Measurements from ENCODE around the gene HORMAD2.

Gene HORMAD2

DNA sequence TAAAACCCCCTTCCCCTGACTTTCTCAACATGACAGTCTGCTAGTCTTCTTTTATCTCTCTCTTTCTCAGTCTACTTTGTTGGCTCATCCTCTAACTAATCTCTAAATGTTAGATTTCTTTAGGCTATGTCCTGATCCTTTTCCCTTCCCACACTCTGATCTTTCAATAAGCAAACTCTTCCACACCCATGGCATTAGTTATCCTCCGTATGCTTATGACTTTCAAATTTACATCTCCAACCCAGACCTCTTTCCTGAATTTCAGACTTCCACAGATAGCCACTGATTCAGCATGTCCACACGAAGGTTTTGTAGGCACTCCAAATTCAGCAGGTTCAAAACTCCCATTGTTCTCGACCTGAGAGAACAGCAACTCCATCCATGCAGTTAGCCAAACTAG is 90.7 kb downstream of the HORMAD2 start:
- DNase-seq, result no peak

DNA sequence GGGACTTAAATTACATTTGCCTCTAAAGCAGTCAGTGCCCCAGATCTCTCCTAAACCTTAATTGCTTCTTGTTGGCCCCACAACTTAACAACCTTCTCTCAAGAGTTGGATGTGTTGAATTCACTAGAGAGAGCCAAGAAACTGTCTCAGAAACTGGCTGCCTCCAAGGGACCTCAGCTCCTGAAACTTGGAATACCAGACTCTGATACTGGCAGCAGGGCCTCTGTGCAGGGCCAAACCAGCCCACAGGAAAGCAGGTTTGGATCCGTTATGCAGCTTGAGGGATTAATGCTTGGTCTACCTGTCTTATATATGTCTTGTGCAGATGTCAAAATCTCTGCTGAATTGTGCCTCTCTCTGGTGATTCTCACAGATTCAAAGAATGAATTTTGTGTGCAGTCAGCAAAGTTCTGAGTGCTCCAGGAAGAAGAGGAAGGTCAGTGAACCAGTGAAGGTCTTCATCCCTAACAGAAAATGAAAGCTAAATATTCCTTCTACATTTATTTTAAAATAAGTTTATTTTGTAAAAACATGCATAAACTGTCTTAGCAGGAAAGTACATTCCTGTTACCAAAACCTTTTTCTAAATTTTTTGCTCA is 95.5 kb downstream of the HORMAD2 start:
- DNase-seq, result no peak

DNA sequence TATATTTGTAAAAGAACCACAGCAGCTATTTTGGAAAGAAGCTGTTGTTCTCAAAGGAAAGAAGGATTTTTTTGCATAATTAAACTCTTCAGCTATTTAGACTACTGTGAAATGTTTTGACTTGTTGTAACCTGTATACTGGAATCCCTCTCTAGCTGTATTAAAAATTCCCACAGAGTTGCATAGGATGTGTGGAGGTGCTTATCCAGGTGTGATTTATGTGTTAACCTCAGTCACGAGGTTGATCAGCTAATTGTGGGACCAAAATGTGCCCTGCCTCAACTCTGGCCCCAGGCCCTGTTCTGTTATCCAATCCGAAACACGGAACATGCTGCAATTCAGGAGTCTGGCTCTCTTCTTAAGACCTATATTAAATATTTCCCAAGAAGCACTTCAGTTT is 96.2 kb downstream of the HORMAD2 start:
- DNase-seq, result no peak

DNA sequence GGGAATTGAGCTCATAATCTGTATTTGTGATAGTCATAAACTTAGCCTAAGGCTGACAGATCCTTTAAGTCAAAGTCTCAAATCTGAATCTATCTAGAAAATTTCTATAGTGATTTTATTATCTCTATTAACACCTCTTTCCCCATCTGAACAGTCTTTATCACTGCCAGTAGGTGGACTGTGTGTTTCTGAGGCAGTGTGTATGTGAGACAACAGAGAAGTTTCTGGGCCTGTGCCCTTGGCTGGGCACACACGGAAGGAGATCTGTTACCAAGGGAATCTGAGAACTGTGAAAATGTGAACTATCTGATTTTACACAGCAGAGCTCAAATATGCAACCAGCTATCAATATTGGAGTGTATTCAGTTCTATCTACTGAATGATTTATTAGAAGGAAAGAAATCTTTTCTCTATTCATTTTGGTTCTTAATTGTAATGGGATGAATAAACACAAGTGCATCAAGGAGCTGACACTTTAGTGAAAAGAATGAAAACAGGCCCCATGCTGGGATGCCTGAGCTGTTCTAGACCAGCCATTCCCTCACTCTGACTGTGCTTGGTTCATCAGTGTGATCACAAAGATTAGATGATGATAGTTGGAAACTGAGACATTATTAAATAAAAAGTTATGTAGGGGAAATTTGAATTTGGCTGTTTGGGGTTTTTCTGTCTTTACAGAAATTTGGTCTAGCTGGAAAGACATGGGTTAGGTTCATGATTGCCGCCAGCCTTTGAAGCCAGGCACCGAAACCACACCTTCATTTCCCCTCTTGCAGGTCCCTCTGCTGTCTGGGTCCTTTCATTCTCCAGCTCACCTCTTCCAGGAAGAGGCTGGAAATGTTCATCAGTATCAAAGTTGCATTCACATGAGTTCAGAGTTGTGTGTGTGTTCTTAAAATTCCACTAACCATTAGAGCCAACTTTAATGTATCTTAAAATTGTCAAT is 98.2 kb downstream of the HORMAD2 start:
- no peak for DNase-seq

DNA sequence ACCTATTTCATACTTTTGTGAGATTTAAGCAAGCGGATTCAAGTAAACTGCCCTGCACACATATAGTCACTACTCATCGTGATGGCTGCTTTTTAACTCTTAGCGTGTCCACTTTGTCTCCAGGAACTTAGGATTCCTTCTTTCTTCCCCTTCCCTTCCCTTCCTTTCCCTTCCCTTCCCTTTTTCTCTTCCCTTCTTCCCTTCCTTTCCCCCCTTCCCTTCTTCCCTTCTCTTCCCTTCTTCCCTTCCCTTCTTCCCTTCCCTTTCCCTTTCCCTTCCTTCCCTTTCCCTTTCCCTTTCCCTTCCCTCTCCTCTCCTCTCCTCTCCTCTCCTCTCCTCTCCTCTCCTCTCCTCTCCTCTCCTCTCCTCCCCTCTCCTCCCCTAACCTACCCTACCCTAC is 100.4 kb downstream of the HORMAD2 start:
- no peak for DNase-seq

DNA sequence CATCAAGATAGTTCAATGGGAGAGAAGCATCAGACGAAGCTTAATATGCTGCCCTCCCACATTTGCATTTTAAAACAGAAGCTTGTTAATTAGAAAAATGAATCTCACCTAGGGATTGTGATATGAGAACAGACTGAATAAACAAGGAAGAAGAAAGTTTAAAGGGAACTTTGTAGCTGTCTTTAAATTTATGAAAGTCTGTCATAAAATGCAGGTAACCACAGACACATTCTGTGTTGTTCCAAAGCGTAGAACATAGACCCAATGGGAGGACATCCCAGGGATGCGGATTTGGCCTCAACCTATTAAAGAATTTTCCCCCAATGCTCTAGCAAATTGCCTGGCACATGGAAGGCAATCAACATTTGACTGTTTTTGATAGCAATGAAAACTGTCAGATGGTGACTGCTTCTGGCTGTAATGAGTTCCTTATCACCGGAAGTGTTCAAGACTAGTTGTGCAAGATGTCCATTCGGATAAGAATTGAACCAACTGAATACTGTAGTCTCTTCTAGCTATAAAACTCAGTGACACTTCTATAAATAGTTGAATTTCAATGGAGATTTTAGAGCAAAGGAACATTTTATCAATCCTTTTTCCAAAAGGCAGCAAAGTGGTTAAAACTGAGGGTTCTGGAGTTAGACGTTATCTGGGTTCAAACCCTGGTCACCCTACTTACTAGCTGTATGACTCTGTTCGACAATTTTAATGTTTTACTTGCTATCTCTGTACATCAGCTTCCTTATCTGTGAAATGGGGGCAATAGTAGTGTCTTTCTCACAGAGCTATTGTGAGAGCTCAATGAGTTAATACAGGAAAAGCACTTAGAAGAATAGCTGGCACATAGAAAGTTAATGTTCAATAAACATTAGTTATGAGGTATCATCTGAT is 101.4 kb downstream of the HORMAD2 start:
- no peak for DNase-seq

DNA sequence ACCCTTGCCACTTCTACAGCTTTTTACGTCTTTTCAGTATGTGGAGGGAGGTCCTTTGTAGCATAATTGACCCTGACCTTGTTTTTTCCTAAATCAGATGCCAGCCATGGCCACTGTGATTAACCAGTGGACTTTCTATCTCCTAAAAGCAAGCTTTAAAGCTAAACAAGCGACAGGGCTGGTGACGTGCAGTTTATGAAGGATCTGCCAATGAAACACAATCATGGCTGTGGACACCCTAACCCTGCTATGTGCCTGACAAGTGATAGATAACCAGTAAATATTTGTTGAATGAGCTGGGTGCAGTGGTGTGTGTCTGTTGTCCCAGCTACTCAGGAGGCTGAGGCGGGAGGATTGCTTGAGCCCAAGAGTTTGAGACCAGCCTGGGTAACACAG is 102.1 kb downstream of the HORMAD2 start:
- no peak for DNase-seq

DNA sequence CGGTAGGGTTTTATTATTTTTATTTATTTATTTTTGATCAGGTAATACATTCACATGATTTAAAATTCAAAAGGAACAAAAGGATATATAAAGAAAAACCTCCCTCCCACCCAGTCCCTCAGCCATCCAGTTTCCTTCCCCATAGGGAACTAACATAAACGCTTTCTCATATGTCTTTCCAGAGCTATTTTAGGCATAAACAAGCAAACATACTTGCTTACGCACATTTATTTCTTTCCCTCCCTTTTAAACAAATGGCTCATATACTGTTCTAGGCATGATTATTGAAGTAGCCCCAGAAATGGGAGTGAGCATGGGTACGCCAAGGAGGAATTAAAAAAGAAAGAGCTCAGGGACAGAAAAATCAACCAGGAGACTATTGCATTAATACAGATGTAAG is 102.6 kb downstream of the HORMAD2 start:
- DNase-seq, result no peak

DNA sequence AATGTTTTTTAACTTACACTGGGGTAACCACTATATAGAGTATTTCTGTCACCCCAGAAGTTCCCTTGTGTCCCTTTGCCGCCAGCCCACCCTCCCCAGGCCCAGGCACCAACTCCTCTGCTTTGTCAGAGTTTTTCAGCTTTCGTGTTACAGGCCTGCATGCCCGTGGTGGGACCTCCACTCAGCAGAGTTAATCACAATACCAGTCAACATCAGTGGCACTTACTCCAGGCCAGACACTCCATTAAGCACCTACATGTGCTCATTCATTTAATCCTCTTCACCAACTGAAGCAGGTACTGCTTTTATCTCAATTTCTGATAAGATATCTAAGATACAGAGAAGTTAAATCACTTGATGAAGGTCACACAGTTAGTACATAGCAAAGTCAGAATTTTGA is 103.0 kb downstream of the HORMAD2 start:
- no peak for DNase-seq

DNA sequence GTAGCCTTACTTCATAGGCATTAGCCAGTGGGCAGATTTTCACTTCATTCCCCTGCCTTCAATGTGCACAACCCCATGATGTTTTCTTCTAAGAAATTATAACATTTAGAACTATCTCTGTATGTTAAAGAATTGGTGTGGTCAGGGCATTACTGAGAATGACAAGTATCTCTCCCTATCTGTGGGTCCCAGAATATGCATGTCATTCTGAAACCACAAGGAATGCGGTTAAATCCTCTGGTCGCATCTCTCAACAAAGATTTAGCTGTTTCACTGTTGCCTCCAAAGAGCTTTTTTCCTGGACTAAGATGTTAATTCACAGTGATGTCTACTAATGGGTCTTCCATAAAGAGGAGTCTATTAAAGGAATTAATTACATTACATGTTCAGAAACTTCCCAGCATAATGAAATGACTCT is 103.6 kb downstream of the HORMAD2 start:
- DNase-seq, result no peak

DNA sequence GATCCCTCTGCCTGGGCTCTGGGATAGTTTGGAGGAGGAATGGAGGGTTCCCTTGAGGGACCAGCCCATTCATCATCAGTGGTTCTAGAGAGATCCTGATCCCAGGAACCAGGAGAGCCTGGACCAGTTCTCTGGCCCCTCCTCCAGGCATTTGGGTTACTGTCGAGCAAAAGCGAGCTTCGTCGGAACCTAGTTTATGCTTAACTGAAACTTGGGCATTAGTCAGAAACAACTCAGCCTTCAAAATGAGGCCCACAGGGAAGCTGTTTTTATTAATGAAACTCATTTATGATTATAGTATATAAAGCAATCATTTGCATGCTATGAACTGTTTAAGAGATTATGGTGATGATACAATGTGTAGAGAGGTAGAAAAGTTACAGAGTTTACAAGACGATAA is 104.9 kb downstream of the HORMAD2 start:
- DNase-seq, result no peak

DNA sequence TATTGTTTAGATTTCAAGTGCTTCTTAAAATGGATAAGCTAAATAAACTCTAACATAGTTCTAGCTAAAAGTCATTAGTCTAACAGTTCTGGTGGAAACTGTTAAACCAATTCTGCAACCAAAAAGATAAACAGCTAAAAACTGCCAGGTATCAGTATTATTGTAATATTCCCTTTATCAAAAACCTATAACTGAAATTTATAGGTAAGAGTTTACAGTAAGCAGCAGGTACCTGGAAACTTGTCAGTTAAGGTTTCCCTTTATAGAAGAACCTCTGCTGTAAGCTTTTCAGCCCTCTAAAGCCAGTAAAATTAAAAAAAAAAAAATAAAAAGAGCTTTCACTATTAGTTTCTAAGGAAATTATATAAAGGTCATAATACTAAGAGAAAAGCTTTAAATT is 105.3 kb downstream of the HORMAD2 start:
- no peak for DNase-seq

DNA sequence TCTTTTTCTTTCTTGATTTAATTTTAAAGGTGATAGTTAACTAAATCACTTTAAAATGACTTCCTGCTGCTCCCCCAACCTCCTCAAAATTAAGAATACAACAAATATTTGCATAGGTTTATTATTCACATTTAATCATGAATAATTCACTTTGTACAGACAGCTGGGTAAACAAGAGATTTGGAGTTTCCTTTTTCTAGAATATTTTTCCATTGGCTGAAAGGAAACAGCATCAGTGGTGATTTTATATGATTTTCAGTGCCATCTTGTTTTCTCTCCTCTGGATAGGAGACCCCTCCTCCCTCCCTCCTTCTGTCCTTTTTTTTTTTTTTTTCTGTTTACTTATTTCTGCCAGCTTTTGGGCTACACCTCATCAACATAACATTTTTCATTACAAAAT is 105.8 kb downstream of the HORMAD2 start:
- no peak for DNase-seq

DNA sequence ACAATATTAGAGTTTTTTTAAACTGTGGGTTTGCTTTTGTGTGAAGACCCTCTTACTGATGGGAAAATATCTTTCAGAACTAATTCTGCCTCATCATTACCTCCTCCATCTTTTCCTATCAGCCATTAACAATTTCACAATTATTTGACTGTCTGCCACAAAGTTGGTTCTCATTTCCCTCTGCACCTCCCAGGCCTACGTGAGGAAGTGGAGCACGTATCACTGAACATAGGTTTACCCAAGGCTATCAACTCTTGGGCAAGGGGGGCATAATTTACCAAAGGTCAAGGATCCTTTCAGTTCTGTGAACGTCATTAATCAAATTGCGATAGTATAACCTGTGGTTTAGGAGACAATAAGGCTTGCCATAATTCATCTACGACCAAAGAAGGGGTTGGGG is 106.2 kb downstream of the HORMAD2 start:
- no peak for DNase-seq

DNA sequence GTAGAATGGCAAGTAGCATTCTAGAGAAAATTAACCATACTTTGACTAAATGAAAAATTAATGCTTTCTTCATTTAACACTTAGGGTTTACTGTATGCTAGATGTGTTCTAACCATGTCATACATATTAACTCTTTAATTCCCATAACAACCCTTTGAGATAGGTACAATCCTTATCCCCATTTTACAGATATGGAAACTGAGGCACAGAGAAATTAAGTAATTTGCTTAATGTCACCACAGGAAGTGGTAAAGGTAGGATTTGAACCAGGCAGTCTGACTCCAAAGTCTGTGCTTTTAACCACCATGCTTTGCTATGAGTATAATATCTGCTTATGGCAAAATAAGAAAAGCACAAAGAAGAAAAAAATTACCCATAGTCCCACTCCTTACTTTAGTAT is 106.8 kb downstream of the HORMAD2 start:
- DNase-seq, result no peak

DNA sequence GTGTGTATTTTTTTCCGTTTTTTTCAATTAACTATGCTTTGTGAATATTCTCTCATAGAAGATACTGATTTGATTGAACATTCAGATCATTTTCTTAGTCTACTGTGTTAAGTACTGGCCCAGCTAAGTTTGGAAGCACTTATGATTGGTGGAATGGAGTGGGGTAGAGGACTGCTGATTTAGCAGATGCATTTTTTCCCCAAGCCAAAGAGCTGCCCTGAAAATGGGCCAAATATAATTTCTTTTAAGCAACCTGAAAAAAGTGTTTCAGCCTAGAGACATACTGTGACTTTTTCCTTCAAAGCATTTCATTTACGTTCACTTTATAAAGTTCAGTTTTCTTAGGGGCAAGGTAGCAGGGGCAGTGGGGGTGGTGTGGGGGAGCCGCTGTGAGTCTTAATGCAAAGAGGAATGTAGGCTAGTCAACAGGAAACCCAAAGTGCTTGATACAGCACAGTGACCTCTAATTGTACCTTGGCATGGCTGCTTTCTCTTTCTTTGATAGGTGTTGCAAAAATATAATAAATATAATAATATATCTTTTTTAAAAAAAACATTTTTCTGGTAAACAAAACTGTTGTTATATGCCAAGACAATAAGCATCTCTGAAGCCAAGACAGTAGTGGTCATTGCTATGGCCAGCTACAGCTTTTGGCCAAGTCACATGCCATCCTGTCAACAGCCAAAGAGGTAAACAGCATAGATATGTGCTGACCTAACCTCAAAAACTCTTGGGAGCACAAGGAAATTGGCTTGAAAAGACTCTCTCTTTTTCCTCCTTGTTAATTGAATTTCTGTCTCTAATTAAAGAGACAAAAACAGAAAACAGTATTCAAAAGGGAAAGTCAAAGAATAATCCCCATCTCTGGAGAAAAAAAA is 107.5 kb downstream of the HORMAD2 start:
- DNase-seq, result no peak

DNA sequence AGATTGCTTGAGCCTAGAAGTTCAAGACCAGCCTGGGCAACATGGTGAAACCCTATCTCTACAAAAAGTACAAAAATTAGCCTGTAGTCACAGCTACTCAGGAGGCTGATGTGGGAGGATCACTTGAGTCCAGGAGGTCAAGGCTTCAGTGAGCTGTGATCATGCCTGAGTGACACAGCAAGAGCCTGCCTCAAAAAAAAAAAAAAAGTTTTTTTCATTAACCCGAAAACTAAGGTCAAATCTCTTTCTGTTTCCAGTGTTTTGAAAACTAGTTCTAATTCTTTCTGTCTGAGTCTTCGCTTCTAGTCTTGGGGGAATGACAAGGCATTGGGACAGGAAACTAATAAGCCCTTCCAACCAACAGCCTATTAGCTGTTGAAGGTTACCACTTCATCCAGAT is 108.6 kb downstream of the HORMAD2 start:
- DNase-seq, result no peak

DNA sequence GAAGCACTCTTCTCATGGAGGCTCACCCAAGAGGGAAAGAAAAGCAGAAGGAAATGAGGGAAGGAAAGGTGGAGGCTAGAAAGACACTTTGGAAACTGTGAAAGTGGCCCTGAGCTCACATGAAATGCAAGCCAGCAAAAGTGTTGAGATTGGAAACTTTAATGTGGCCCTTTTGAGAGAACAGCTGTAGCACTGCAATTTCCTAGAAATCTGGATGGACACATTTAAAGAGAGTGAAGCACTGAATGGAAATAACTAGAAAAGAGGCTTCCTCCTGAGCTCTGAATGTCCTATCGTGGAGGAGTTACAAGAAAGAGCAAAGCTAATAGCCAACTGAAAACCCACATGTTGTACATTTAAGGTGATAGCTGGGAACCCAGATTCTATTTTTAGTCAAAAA is 110.3 kb downstream of the HORMAD2 start:
- no peak for DNase-seq

DNA sequence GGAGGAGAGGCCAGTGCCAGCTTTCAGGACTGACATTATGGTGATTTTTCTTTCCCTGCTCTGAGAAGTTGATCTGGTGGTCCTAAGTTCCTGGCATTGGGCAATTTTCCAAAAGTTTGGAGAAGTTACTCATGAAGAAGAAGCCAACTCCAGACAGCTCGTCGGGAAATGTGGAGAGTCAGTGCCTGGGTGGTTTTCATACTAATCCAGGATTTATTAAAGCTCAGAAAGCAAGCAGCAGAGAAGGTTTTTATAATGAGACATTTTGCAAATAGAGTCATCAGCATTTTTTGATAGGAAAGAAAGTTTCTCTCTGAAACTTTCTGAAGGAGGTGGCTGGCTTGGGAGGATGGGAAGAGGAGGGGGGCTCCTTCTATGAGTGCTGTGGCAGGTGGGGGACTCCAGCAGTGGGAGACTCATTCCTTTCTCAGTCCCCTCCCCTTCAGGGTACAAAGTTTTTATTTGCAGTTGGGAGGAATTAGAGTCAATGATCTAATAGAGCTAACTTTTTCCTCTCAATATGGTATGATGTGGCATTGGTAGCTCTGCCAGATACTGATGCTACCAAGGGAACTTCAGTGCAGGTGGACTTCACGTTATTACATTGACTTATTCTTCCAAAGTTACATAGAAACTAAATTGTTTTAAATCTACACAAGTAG is 110.9 kb downstream of the HORMAD2 start:
- no peak for DNase-seq

DNA sequence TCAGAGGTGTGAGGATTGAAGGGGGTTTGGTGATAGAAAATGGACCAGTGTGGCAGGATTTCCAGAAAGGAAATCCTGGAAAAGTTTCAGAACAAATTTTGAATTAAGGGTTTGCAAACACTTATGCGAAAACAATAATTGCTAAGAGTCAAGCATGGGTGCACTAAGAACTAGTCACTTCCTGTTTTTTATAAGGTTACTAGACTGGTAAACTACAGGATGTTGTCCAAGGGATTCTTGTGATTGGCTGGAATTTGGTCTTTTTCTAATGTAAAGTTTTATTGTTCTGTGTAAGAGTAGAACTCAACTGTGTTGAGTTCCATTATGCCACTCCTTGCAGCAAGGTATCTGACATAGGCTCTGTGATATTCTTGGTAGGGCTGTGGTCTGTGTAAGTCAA is 112.2 kb downstream of the HORMAD2 start:
- DNase-seq, result no peak

DNA sequence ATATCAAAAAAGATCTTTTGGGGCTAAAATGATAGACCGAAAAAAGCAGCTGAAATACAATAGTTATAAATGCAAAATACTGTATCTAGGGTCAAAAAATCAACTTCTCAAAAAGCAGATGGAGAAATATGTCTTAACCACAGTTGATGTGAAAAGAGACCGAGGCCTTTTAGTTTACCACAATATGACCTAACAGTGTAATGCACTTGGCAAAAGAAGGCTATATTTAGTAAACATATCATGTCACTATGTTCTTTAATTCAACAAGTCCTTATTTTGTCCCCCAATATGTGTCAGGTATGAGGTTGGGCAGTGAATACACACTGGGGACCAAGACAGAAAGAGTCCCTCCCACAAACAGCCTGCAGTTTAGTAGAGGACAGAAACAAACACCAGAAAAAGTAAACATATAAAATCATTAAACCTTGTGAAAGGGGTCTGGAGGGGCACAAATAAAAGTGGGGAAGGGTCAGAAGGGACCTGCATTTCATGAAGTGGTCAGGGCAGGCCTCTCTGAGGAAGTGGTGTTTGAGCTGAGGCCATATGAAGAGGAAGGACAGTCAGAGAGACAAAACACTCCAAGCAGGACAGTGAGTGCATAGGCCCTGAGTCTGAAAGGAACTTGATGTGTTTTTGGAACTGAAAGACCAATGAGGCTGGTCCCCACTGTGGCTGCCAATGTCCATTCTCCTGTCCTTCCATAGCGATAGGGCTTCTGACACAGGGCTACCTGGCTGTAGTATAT is 112.9 kb downstream of the HORMAD2 start:
- DNase-seq, result no peak

Measured in CD4-positive, alpha-beta T cell treated with Interferon gamma for 1 hour (primary cell).